ENCODE measurements around the gene CCDC112.

DNA sequence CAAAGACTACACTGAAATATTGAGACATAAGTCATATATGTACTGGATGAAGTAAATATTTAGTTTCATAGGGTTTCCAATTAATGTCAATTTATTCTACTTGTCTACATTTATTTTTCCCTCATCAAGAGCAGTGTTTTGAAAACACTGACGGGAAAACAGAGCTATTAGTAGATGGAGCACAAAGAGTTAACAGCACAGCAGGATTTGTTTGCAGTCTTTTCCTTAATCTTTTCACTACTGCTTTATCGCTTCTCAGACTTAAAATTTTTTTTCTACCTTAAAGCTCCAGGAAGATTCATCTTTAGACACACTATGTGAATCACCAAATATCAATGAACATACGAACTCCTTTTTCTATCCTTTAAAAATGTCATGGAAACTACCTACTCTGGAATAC, 59.4 kb downstream of the CCDC112 start:
- TF ChIP-seq, protein P1, sequence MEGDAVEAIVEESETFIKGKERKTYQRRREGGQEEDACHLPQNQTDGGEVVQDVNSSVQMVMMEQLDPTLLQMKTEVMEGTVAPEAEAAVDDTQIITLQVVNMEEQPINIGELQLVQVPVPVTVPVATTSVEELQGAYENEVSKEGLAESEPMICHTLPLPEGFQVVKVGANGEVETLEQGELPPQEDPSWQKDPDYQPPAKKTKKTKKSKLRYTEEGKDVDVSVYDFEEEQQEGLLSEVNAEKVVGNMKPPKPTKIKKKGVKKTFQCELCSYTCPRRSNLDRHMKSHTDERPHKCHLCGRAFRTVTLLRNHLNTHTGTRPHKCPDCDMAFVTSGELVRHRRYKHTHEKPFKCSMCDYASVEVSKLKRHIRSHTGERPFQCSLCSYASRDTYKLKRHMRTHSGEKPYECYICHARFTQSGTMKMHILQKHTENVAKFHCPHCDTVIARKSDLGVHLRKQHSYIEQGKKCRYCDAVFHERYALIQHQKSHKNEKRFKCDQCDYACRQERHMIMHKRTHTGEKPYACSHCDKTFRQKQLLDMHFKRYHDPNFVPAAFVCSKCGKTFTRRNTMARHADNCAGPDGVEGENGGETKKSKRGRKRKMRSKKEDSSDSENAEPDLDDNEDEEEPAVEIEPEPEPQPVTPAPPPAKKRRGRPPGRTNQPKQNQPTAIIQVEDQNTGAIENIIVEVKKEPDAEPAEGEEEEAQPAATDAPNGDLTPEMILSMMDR (IDR thresholded peaks at IDR 0.05; ENCODE audit: insufficient read depth, low read length) = no peak
- TF ChIP-seq POLR2AphosphoS5 (IDR thresholded peaks at IDR 0.05; ENCODE audit: low read depth) (no peak), SPI1 (IDR thresholded peaks at IDR 0.05; ENCODE audit: borderline replicate concordance, low read depth) (no peak), GABPA (IDR thresholded peaks at IDR 0.05; ENCODE audit: low read depth) (no peak)
- TF ChIP-seq, protein P2, sequence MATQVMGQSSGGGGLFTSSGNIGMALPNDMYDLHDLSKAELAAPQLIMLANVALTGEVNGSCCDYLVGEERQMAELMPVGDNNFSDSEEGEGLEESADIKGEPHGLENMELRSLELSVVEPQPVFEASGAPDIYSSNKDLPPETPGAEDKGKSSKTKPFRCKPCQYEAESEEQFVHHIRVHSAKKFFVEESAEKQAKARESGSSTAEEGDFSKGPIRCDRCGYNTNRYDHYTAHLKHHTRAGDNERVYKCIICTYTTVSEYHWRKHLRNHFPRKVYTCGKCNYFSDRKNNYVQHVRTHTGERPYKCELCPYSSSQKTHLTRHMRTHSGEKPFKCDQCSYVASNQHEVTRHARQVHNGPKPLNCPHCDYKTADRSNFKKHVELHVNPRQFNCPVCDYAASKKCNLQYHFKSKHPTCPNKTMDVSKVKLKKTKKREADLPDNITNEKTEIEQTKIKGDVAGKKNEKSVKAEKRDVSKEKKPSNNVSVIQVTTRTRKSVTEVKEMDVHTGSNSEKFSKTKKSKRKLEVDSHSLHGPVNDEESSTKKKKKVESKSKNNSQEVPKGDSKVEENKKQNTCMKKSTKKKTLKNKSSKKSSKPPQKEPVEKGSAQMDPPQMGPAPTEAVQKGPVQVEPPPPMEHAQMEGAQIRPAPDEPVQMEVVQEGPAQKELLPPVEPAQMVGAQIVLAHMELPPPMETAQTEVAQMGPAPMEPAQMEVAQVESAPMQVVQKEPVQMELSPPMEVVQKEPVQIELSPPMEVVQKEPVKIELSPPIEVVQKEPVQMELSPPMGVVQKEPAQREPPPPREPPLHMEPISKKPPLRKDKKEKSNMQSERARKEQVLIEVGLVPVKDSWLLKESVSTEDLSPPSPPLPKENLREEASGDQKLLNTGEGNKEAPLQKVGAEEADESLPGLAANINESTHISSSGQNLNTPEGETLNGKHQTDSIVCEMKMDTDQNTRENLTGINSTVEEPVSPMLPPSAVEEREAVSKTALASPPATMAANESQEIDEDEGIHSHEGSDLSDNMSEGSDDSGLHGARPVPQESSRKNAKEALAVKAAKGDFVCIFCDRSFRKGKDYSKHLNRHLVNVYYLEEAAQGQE (IDR thresholded peaks at IDR 0.05; ENCODE audit: insufficient replicate concordance, low read depth) = no peak
